ENCODE data around the gene RAB11FIP3. TPM values are rescaled to one million over a fixed set of nuclear protein-coding genes. Genes with fewer than 3 reads are reported as not detected.

The RAB11FIP3 gene
- total and polyA plus RNA-seq, 9 of the 15 experiments (the other 6 are each of a cell fraction or from before 2014, with no cell fraction given) = 0.46 to 13.1 (median 4.3) TPM

GRCh38 chr16:424623-425081, 797 bp upstream of the RAB11FIP3 start (continued):
- no peak for TF ChIP-seq AFF4 (CRISPR knock-in tag; IDR thresholded peaks at IDR 0.05)
- TF ChIP-seq, protein P1, sequence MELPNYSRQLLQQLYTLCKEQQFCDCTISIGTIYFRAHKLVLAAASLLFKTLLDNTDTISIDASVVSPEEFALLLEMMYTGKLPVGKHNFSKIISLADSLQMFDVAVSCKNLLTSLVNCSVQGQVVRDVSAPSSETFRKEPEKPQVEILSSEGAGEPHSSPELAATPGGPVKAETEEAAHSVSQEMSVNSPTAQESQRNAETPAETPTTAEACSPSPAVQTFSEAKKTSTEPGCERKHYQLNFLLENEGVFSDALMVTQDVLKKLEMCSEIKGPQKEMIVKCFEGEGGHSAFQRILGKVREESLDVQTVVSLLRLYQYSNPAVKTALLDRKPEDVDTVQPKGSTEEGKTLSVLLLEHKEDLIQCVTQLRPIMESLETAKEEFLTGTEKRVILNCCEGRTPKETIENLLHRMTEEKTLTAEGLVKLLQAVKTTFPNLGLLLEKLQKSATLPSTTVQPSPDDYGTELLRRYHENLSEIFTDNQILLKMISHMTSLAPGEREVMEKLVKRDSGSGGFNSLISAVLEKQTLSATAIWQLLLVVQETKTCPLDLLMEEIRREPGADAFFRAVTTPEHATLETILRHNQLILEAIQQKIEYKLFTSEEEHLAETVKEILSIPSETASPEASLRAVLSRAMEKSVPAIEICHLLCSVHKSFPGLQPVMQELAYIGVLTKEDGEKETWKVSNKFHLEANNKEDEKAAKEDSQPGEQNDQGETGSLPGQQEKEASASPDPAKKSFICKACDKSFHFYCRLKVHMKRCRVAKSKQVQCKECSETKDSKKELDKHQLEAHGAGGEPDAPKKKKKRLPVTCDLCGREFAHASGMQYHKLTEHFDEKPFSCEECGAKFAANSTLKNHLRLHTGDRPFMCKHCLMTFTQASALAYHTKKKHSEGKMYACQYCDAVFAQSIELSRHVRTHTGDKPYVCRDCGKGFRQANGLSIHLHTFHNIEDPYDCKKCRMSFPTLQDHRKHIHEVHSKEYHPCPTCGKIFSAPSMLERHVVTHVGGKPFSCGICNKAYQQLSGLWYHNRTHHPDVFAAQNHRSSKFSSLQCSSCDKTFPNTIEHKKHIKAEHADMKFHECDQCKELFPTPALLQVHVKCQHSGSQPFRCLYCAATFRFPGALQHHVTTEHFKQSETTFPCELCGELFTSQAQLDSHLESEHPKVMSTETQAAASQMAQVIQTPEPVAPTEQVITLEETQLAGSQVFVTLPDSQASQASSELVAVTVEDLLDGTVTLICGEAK (IDR thresholded peaks at IDR 0.05) = 0 out of 2 replicates have a peak, but pooled peaks have one; percentile 9
- TF ChIP-seq, protein P1 (CRISPR knock-in tag; IDR thresholded peaks at IDR 0.05) = no peak
- TF ChIP-seq XRCC5 (IDR thresholded peaks at IDR 0.05; ENCODE audit: low read depth, low read length) = no peak
- no peak for TF ChIP-seq EP400 (IDR thresholded peaks at IDR 0.05)
- 0 out of 2 replicates have a peak, but pooled peaks have one; percentile 33 for TF ChIP-seq RB1 (IDR thresholded peaks at IDR 0.05; ENCODE audit: low read depth)
- TF ChIP-seq, protein P2, sequence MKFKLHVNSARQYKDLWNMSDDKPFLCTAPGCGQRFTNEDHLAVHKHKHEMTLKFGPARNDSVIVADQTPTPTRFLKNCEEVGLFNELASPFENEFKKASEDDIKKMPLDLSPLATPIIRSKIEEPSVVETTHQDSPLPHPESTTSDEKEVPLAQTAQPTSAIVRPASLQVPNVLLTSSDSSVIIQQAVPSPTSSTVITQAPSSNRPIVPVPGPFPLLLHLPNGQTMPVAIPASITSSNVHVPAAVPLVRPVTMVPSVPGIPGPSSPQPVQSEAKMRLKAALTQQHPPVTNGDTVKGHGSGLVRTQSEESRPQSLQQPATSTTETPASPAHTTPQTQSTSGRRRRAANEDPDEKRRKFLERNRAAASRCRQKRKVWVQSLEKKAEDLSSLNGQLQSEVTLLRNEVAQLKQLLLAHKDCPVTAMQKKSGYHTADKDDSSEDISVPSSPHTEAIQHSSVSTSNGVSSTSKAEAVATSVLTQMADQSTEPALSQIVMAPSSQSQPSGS (CRISPR knock-in tag; IDR thresholded peaks at IDR 0.05) = no peak
- no peak for TF ChIP-seq HDAC1 (IDR thresholded peaks at IDR 0.05)
- TF ChIP-seq BCL6 (CRISPR knock-in tag; IDR thresholded peaks at IDR 0.05) = no peak
- TF ChIP-seq FOSL1 (tag; conservative IDR thresholded peaks at IDR 0.05) = 0 out of 2 replicates have a peak, but pooled peaks have one; percentile 6

Data from K562 (cell line).